HCT116 (cell line): Measurements from ENCODE around the gene NKIRAS2.

ENCODE experiments used
- POLR2AphosphoS5 ChIP-seq: IDR thresholded peaks from 2 replicates; pipeline ENCODE4 v1.6.1; 2011; ENCODE audit warnings: mild to moderate bottlenecking, low read depth, low read length, moderate library complexity
- RAD21 ChIP-seq: IDR thresholded peaks from 2 replicates; pipeline ENCODE4 v1.6.1; 2012; ENCODE audit warnings: low read depth, mild to moderate bottlenecking
- TF ChIP-seq, protein P1 (sequence below), 3 experiments: fragments of 200-600 bp in 1 of 3; sonication (generic) in 1 of 3; IDR thresholded peaks in 2 of 3; conservative IDR thresholded peaks in 1 of 3; 2 replicates each; pipeline ENCODE4 v1.5.1; 2012 to 2017; ENCODE audit warnings: low read depth in 2 of 3, low read length in 2 of 3, antibody characterized with exemption in 1 of 3, borderline replicate concordance in 1 of 3, control low read depth in 1 of 3, mild to moderate bottlenecking in 1 of 3, mixed read lengths in 1 of 3, mixed run types in 1 of 3, moderate library complexity in 1 of 3; ENCODE audit not compliant: insufficient read depth in 1 of 3
- TF ChIP-seq, protein P2 (sequence below): IDR thresholded peaks from 2 replicates; pipeline ENCODE4 v1.6.1; 2012; ENCODE audit warnings: low read depth

DNA sequence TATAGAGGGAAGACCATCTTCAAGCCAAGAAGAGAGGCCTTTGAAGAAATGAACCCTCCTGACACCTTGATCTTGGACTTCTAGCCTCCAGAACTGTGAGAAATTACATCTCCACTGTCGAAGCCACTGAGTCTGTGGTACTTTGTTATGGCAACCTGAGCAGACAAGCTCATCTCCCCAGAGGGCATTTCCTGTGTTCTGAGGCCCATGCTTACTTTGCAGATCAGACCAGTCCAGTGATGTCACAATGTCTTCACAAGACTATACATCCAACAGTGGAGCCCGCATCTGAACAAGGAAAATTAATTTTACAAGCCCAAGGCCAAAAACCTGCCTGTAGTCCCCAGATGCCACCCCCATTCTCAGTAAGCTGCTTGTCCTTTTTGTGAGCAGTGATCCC, 45.3 kb downstream of the NKIRAS2 start:
- TF ChIP-seq, protein P1, sequence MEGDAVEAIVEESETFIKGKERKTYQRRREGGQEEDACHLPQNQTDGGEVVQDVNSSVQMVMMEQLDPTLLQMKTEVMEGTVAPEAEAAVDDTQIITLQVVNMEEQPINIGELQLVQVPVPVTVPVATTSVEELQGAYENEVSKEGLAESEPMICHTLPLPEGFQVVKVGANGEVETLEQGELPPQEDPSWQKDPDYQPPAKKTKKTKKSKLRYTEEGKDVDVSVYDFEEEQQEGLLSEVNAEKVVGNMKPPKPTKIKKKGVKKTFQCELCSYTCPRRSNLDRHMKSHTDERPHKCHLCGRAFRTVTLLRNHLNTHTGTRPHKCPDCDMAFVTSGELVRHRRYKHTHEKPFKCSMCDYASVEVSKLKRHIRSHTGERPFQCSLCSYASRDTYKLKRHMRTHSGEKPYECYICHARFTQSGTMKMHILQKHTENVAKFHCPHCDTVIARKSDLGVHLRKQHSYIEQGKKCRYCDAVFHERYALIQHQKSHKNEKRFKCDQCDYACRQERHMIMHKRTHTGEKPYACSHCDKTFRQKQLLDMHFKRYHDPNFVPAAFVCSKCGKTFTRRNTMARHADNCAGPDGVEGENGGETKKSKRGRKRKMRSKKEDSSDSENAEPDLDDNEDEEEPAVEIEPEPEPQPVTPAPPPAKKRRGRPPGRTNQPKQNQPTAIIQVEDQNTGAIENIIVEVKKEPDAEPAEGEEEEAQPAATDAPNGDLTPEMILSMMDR (IDR thresholded peaks at IDR 0.05 in 2 of 3, conservative IDR thresholded peaks at IDR 0.05 in 1 of 3; ENCODE audit: borderline replicate concordance in 1 of 3, insufficient read depth in 1 of 3, low read depth in 2 of 3, low read length in 2 of 3) = no peak
- TF ChIP-seq, protein P2, sequence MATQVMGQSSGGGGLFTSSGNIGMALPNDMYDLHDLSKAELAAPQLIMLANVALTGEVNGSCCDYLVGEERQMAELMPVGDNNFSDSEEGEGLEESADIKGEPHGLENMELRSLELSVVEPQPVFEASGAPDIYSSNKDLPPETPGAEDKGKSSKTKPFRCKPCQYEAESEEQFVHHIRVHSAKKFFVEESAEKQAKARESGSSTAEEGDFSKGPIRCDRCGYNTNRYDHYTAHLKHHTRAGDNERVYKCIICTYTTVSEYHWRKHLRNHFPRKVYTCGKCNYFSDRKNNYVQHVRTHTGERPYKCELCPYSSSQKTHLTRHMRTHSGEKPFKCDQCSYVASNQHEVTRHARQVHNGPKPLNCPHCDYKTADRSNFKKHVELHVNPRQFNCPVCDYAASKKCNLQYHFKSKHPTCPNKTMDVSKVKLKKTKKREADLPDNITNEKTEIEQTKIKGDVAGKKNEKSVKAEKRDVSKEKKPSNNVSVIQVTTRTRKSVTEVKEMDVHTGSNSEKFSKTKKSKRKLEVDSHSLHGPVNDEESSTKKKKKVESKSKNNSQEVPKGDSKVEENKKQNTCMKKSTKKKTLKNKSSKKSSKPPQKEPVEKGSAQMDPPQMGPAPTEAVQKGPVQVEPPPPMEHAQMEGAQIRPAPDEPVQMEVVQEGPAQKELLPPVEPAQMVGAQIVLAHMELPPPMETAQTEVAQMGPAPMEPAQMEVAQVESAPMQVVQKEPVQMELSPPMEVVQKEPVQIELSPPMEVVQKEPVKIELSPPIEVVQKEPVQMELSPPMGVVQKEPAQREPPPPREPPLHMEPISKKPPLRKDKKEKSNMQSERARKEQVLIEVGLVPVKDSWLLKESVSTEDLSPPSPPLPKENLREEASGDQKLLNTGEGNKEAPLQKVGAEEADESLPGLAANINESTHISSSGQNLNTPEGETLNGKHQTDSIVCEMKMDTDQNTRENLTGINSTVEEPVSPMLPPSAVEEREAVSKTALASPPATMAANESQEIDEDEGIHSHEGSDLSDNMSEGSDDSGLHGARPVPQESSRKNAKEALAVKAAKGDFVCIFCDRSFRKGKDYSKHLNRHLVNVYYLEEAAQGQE = no peak
- no peak for TF ChIP-seq RAD21
- TF ChIP-seq POLR2AphosphoS5 = no peak
